Esophagus muscularis mucosa (tissue), 4 donors: Measurements from ENCODE around the gene TREML1. TPM values are rescaled to one million over a fixed set of nuclear protein-coding genes. Genes with fewer than 3 reads are reported as not detected.

Experiments
- DNase-seq: peaks from one replicate; pipeline ENCODE4 v3.0.0-alpha.2; 2017; ENCODE audit errors: extremely low spot score
- H3K27ac ChIP-seq, 4 donors: fragments of 200-600 bp; sonication (generic); replicated peaks in 1 of 4; 1 replicate in 3 of 4; 2 replicates in 1 of 4; pipeline ENCODE4 v1.5.1; 2016 to 2019; ENCODE audit warnings: mild to moderate bottlenecking in 1 of 4
- H3K27me3 ChIP-seq, 4 donors: fragments of 200-600 bp; sonication (generic); one replicate each; pipeline versions ENCODE4 v1.5.1 to v1.6.0; 2016 to 2019
- H3K36me3 ChIP-seq, 4 donors: fragments of 200-600 bp; sonication (generic); one replicate each; pipeline ENCODE4 v1.5.1; 2016 to 2019
- H3K4me1 ChIP-seq, 4 donors: fragments of 200-600 bp; sonication (generic); one replicate each; pipeline ENCODE4 v1.5.1; 2016 to 2019
- H3K4me3 ChIP-seq, 4 donors: fragments of 200-600 bp; sonication (generic); 1 replicate in 2 of 4; 2 replicates in 2 of 4; pipeline ENCODE4 v1.5.1; 2016 to 2019; ENCODE audit warnings: mild to moderate bottlenecking in 4 of 4, moderate library complexity in 1 of 4
- H3K9me3 ChIP-seq, 4 donors: fragments of 200-600 bp; sonication (generic); 1 replicate in 3 of 4; 2 replicates in 1 of 4; pipeline ENCODE4 v1.5.1; 2016 to 2019
- EP300 ChIP-seq: sonication (generic); formaldehyde crosslinking; IDR thresholded peaks from one replicate; pipeline ENCODE4 v1.6.1; 2017; ENCODE audit warnings: antibody characterized with exemption
- POLR2A ChIP-seq: fragments of 450-650 bp; IDR thresholded peaks from one replicate; pipeline ENCODE4 v1.6.1; 2017; ENCODE audit warnings: antibody characterized with exemption, moderate library complexity, mild to moderate bottlenecking, low read depth
- POLR2AphosphoS5 ChIP-seq, 2 donors: sonication (generic); formaldehyde crosslinking; IDR thresholded peaks; one replicate each; pipeline ENCODE4 v1.6.1; 2017; ENCODE audit warnings: antibody characterized with exemption in 2 of 2
- WGBS: methylation state at CpG from one replicate; pipeline ENCODE4 v1.1.5; 2018; 5-methylcytosine and 5-hydroxymethylcytosine counted together
- intact Hi-C: fragments of 100-400 bp; cut with DNase I; formaldehyde crosslinking; loops from one replicate; pipeline ENCODE4 v1.15.1; 2023
- total RNA-seq, 4 donors: library from RNA; depleted of rRNA; stranded (reverse); fragments of >200 nt; gene quantifications; one replicate each; pipeline versions ENCODE4 v1.1.0 to v1.2.1, GENCODE V29; 2016
- TF ChIP-seq, protein P1 (sequence below), 3 experiments: fragments of 200-600 bp in 2 of 3; fragments of 450-650 bp in 1 of 3; sonication (generic) in 2 of 3; IDR thresholded peaks; one replicate each; pipeline ENCODE4 v1.5.1; 2017 to 2019; ENCODE audit warnings: antibody characterized with exemption in 3 of 3, mild to moderate bottlenecking in 2 of 3, moderate library complexity in 1 of 3

Gene TREML1
- total RNA-seq, 4 donors from 2014 or later, result 0.32 TPM; not detected in 3

DNA sequence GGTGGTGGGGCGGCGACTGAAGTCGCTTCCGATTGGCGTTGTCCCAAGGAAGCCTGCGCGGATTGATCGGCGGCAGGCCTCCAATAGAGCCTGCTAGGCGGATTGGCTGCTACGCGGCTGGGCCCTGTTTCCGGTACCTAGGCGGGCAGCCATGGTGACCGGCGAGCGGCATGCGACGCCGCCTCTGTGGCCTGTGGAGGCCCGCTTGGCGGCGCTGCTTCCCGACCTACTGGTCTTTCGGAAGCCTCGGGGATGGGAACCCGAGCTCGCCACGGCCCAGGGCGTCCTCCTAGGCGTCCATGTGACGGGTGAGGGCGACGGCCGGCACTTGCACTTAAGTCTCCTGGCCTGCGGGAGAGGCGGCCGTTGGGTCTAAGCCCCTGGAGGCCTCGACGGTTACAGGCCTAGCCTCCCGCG is 53.3 kb downstream of the TREML1 start:
- 79% methylated on average over 35 of the region's 42 CpGs for WGBS

More for the DNA sequence above, 53.3 kb downstream of the TREML1 start:
- H3K27me3 ChIP-seq, result no peaks in the 10 kb centered on the region
- no peak for DNase-seq
- TF ChIP-seq POLR2A, result no peak
- TF ChIP-seq POLR2AphosphoS5 (IDR thresholded peaks at IDR 0.05), result no peak
- TF ChIP-seq EP300, result no peak
- TF ChIP-seq, protein P1, sequence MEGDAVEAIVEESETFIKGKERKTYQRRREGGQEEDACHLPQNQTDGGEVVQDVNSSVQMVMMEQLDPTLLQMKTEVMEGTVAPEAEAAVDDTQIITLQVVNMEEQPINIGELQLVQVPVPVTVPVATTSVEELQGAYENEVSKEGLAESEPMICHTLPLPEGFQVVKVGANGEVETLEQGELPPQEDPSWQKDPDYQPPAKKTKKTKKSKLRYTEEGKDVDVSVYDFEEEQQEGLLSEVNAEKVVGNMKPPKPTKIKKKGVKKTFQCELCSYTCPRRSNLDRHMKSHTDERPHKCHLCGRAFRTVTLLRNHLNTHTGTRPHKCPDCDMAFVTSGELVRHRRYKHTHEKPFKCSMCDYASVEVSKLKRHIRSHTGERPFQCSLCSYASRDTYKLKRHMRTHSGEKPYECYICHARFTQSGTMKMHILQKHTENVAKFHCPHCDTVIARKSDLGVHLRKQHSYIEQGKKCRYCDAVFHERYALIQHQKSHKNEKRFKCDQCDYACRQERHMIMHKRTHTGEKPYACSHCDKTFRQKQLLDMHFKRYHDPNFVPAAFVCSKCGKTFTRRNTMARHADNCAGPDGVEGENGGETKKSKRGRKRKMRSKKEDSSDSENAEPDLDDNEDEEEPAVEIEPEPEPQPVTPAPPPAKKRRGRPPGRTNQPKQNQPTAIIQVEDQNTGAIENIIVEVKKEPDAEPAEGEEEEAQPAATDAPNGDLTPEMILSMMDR (IDR thresholded peaks at IDR 0.05), result no peak
- H3K9me3 ChIP-seq, result no peaks in the 10 kb centered on the region
- peaks cover 0 to 5% (median 0%) of the 10 kb centered on the region in 4 donors for H3K4me1 ChIP-seq
- H3K4me3 ChIP-seq, result no peak overlapping the region
- H3K36me3 ChIP-seq, result peaks cover 28 to 49% (median 44%) of the 10 kb centered on the region in 4 donors
- intact Hi-C loops, result no loop called here
- no peak overlapping the region for H3K27ac ChIP-seq

Other genes with a start within 250 kb of the TREML1 start
- gene UNC5CL, start 115.1 kb downstream of the TREML1 start, total RNA-seq, result under 1 TPM; 0.33 to 0.83 (median 0.60) TPM
- not detected for gene TSPO2, start 111.9 kb downstream of the TREML1 start, total RNA-seq
- 1 to 10 TPM in 1 of 4 donors, under 1 TPM in 2, not detected in 1; 0.50 to 1.0 (median 0.97) TPM for gene APOBEC2, start 101.1 kb downstream of the TREML1 start, total RNA-seq
- 10 to 100 TPM; 11.9 to 19.4 (median 16.5) TPM for gene OARD1, start 82.0 kb downstream of the TREML1 start, total RNA-seq
- 10 to 100 TPM in 3 of 4 donors, 1 to 10 TPM in 1; 9.1 to 11.4 (median 10.5) TPM for gene NFYA, start 81.4 kb downstream of the TREML1 start, total RNA-seq
- 1 to 10 TPM; 1.6 to 1.8 (median 1.6) TPM for gene TREM2, start 8.8 kb upstream of the TREML1 start, total RNA-seq
- under 1 TPM in 1 of 4 donors, not detected in 3; 0.66 TPM for gene TREML2, start 46.8 kb upstream of the TREML1 start, total RNA-seq
- gene TREML4, start 74.0 kb upstream of the TREML1 start, total RNA-seq, result not detected
- gene TREM1, start 132.3 kb upstream of the TREML1 start, total RNA-seq, result 1 to 10 TPM; 1.1 to 9.3 (median 1.2) TPM
- gene NCR2, start 181.3 kb upstream of the TREML1 start, total RNA-seq, result not detected